Activated CD8-positive, alpha-beta memory T cell treated with anti-CD3 and anti-CD28 coated beads for 4 hours (primary cell): ENCODE results near the gene HOXC6.

Experiments
- DNase-seq, 2 donors: peaks; one replicate each; pipeline ENCODE4 v3.0.0-alpha.2; 2020; ENCODE audit warnings: low read depth in 2 of 2

HOXC6 gene

DNA sequence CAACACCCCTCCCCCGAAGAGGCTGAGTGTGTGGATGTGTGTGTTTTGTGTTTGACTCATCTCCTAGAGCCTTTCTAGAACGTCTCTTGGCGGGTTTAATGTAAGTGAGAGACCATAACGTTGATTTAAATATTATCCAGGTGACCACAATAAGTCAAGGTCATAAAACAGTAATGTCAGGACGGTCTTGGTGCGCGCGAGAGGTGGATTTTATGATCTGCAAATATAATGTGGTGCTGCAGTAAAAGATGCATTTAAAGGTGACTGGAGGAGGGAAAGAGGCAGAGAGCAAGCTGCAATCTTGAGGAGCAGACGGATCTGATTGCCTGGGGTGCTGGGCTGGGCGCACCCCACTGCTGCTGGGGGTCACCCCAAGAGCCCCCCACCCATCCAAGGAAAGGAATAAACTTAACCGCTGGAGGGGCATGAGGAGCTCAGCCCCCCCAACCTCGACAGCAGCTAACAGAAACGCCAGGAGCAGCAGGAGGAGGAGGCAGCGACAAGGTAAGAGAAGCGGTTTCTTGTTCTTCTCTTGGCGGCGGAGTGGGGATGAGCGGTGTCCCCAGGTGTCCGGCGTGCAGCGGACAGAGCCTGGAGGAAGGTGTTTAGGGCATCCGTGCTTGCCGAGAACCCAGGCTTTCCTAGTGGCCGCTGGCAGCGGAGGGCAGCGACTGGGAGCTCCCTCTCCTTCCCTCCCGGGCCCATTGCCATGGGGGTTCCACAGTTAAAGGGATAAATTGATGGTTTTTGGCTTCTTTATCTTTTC, 37.7 kb upstream of the HOXC6 start:
- DNase-seq, result no peak

DNA sequence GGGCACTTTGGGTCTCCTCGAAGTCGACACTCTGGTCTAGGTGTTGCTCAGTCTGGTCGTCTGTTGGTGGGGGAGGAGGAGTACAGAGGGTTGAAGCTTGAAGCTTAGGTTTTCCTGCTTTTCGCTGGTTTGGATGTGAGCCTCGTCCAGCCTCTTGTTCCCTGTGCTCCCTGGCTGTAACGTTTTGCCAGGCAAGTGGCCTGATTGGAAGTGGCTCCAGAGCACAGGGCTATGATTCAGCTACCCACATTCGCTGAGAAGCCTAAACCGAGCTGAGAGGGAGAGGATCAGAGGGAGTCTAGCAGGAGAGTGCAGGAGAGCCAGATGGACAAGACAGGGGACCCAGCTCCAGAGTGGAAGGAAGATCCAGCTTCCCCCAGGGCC, 37.2 kb upstream of the HOXC6 start:
- no peak for DNase-seq

DNA sequence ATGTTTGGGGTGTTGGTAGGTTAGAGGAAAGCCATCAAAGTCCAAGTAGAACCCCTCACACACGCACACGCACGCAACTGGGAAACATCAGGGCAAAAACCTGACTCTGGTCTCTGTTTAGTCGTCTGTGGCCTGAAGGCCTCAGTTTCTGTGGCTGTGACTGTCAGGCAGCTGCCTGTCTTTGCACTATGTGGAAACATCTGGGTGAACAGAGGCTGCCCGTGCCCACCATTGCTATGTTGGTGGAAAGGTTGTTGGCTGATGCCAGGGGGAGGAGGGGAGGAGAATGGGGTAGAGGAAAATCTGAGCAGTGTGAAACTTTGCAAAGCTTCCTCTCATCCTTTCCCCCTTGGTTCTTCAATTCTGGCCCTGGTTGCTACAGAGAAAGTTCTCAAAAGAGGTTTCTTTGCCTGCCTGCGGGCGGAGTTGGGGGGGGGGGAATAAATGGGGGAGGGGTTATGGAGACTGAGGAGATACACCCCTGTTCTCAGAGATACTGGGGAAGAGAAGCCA, 35.8 kb upstream of the HOXC6 start:
- DNase-seq, result no peak

DNA sequence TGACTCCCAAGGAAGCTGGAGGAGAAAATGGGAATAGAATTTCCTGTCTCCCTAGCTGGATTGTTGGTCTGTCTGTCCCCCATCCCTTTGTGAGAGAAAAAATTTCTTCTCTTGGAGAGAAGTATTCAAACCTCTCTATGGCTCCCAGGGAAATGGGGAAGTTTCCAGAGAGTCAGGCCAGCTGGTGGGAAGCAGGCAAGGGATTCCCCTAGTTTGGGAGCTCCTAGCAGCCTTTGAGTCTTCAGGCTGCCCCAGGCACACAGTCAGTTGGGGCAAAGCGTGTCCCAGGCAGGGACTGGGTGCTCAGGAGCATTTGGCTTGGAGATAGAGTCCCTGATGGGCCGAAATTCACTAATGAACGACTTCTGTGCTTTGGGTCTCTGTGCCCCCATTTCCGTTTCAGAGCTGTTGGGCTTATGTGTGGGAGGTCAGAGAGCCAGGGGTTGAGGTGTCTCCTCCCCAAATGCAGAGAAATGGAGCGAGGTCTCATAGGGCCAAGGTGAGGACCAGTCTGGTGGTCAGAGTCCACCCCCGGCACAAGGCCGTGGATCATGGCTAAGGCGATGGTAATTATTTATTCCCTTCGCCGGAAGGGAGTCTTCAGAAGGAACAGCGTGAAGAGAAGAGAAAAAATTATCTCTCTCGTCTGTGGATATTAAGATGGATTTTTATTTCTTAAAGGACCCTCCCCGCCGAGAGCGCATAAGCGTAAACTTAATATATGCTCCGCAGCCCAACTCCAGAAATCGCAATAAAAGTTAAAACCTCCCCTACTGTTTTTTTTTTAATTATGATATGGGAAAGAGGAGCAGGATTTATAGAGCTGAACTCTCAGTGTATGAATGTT, 34.9 kb upstream of the HOXC6 start:
- DNase-seq, result no peak

DNA sequence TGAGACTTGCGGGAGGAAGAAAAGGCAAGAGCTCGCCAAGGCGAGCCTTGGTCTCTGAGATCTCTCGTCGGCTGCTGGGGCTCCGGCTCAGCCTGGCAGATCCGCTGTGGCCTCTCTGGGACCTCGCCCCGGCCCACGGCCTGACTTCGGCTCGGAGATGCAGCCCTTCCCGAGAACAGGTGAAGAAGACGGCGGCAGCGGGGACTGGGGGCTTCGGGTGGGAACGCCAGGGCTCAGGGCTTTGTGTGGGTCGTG, 34.3 kb upstream of the HOXC6 start:
- DNase-seq, result no peak

DNA sequence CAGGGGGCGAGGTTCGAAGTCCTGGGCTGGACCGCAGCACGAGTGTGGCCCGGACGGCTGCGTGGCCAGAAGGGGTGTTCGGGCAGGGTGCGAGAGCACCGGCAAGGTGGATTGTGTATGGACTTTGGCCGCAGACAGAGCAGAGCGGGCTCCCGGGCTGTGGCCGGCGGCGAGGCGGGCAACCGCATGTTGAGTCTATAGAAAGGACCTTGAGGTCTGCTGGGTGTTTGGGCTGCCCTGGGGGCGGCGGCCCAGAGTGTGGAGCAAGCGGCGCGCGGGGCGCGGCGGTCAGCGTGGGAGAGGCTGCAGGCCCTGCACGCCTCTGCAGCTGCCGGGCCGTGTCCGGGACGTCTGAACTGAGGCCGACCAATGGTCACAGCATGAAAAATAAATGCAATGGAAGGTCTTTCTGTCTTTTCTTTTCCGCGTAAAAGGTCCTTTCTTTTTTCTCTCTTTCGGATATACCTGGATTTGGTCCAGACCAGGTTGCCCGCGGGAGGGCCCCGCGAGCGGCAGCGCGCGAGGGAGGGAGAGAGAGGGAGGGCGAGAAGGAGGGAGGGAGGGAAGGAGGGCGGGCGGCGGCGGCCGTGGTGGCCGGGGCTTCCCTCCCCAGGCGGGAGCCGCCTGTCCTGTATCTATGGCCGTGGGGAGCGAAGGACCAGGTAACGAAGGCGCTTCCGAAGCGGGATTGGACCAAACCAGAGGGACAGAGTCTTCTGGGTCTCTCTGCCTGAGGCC, 33.8 kb upstream of the HOXC6 start:
- no peak for DNase-seq

DNA sequence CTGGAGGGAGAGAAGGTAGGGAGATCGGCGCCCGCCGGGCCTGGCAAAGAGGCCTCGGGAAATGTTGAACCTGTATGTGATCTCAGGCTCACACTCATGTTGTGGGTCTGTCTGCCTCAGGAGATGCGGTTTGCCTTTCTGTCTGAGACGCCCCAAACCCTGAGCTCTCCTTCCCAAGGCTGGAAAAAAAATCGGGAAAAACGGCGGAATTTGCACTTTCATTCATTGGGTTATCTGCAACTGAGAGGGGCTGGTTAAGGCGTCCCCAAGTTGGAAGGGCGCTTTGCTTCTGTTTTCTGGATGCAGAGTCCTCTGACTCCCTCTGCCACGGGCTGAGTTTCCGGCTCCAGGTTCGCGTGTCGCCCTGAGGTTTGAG, 33.2 kb upstream of the HOXC6 start:
- DNase-seq, result no peak

DNA sequence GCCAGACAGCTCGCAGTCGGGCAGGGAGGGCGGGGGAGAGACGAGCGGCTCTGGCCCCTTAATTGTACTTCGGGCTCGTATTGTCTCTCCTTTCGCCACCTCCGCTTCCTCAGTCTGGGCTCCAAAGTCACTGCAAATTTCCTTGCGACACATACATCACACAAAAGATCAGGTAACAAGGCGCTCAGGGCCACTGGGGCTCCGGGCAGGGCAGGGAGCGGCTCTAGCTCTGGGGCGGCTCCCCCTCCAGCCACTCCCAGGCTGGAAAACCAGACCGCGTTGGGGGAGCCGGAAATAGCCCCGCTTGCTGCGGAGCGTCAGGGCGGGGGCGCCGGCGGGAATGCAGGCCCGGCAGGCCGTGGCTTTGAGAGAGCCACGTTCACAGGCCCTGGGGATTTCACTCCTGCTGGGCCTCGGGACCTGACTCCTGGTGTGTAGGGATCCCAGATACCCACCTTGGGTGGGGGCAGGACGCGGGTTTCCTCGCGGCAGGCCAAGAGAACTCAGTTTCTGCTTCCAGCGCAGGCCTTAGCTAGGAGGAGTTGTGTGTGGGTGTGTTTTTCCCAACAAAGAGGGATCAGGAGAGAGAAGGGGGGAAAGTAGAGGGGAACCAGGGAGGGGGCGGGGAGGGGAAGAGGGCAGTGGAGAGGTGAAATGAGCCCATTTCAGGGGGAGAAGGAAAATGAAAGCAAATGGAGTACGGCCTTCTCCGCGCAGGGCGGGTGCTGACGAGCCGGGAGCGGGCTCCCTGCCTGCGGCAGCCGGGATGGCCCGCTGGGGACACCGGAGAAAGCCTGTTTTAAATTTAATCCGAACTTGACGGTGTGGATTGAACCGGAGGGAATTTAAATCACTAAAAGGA, 32.6 kb upstream of the HOXC6 start:
- DNase-seq, result no peak

DNA sequence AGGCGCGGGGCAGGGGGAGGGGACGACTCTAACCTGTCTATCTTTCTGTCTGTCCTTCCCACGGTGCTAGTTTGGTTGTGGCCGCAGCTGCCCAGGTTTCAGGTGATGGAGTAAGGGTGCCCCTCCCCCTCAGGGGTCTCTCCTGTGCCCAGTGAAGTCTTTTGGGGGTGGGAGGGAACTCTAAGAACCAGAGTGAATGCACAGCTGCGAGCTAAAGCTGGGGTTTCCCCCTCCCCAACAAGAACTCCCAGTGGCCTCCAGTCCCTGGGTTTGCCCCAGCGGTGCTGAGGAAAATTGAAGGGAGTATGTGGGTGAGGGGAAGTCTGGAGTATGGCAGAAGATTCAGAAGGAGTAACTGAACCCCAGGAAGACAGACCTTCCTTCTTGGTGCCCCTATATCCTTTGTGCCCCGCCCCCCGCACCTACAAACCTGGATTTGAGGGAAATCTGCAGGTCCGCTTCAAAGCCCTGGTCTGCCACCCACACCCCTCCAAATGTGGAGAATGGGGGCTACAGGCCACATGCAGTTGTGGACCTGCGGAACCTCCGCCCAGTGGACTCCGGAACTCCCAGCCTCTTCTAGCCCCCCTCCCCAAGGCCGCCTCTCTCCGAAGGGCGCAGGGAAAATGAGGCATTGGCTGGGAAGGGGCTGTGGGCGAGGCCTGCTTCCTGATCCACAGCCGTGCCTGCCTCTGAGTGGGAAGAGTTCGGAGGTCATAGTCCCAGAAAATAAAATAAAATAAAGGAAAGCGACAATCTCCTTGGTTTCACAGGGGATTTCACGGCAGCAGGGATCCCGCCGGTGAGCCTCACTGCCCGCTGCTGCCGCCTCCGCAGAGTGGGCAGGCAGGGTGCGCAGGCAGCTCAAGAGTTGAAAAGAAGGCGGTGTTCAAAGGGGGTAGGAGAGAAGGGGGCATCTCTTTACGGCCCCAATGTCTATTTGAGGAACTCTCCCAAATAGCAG, 31.7 kb upstream of the HOXC6 start:
- no peak for DNase-seq

DNA sequence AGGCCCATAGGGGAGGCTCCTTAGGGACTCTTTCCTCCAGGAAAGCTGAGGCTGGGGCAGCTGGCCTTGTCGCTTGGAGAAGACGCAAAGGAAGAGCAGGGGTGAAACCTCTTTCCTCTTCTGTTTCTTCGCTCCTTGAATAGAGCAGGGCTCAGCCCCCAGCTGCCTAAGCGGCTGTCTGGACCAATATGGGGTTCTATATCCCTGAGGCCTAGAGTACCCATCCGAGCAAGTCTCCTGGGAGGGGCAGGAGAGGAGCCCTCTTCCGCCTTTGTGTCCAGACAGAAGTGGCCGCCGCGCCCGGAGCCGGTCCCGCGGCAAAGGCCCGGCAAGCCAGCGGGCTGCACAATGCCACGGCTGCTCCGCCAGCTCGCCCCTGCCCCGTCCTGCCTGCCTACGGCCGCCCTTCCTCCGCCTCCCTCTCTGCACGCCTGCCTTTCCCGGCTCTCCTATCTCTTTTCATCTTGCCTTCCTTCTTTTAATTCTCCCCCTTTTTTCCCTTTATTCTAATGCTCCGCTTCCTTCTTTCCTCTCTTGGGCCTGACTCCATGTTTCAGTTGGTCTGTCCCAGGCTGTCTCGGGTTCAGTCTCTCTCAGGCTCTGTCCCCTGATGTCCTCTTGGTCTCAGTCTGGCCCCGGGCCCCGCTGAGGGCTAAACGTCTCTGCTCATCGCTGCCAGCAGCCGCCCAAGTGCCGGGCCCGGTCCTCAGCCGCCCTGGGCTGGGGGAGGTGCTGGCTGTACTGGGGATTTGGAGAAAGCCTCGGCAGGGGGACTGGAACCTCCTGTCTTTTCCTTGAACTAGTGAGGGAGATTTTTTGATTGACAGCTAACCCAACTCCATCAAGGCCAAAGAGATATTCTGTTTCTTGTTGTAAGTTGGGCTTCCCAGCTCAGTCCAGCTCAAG, 30.8 kb upstream of the HOXC6 start:
- DNase-seq, result no peak

DNA sequence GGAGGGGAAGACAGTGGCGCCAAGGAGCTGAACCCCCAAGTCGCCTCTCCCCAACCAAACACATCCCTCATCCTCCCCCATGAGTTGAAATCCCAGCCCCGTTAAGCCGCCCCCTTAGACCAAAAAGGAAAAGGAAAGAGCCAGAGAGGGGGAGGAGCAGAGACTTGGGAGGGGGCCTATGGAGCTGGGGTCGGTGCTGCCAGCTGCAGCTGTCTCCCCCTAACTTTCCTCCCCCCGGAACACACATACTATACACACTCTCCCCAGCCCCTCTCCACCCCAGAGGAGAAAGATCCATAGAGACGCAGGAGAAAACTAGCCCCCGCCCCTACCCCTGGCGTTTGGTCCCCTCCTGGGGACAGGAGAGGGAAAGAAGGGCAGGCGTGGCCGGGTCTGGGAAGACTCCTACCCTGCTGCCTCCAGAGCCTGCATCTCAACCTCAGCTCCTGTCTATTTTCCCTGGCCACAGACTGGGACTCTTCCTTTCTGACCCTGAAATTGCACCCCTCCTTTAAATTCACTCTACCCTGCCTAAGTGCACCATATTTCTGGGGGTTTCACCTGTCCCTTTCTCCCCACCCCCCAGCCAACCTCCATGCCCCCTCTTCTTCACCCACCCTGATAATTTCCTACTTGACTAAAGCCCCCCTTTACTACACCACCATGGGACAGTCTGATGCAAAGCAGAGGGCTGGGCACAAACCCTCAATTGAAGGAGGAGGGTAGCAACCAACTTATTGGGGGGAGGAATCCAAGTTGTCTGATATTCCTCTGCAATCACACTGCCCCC, 29.9 kb upstream of the HOXC6 start:
- no peak for DNase-seq

DNA sequence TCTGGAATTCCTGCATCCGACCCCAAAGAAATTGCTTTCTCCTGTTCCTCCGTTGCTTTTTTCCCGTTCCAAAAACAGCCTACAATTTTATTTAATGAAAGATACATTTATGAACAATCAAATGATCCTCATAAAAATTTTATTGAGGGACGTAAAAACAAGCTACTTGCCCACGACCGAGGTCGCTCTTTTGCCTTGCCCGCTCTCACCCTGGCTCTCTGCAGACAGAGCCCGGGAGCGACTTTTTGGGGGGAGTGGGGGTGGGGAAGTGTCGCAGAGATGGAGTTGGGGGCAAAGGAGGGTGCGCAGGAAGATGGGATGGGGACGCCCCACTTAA, 29.4 kb upstream of the HOXC6 start:
- DNase-seq, result no peak

DNA sequence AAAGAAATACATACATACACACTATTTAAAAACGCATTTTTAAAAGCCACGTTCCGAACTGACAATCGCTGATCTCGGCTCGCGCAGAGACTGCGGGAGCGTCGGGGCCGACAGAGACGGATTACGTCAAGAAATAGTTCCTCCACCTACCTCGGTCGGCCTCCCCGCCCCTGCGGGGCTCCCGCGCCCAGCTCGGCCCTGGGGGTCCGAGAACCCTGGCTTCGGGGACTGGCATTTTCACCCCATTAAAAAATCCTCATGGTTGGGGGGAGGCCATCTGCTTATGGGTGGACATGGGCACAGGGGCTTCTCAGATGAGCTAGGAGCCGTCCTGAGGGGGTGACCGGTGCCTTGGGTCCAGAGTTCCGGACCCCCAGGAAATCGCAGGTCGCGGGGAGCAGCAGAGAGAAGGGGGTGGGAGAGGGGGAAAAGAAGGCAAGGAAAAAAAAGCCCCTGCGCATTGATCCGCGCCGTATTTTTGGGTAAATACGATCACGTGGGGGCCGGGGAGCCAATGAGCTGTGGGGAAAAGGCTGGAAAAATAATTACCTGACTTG, 28.6 kb upstream of the HOXC6 start:
- no peak for DNase-seq

DNA sequence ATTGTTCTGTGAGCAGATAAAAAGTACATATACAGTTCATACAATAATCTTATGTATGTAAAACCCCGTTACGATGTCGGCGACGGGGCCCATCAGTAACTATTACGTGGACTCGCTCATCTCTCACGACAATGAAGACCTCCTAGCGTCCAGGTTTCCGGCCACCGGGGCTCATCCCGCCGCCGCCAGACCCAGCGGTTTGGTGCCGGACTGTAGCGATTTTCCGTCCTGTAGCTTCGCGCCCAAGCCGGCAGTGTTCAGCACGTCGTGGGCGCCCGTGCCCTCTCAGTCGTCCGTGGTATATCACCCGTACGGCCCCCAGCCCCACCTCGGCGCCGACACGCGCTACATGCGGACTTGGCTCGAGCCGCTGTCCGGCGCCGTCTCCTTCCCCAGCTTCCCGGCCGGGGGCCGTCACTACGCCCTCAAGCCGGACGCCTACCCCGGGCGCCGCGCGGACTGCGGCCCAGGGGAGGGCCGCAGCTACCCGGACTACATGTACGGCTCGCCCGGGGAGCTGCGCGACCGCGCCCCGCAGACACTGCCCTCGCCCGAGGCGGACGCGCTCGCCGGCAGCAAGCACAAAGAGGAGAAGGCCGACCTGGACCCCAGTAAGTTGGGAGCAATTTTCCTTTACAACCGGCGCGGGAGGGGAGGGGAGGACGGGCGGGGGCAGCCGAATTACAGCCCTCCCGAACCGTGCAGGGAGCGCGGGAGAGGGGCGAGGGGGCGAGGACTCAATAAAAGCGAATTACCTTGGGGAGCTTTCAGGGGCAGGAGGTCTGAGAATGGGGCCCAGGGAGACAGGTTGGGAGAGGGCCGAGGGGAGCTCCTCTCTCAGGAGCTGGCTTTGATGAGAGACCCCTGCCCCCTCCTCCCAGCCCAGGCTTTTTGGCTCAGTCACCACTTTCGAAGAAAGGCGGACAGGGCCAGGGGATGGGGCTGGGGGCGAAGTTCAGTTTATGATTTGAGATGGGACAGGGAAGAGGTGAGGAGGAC, 27.8 kb upstream of the HOXC6 start, which contains the start of gene HOXC9:
Gene HOXC9, plus strand, starts transcription at position 46 of the 999 bp plus-strand sequence. Its CDS starts 28 bp downstream, at position 74.
- no peak for DNase-seq

DNA sequence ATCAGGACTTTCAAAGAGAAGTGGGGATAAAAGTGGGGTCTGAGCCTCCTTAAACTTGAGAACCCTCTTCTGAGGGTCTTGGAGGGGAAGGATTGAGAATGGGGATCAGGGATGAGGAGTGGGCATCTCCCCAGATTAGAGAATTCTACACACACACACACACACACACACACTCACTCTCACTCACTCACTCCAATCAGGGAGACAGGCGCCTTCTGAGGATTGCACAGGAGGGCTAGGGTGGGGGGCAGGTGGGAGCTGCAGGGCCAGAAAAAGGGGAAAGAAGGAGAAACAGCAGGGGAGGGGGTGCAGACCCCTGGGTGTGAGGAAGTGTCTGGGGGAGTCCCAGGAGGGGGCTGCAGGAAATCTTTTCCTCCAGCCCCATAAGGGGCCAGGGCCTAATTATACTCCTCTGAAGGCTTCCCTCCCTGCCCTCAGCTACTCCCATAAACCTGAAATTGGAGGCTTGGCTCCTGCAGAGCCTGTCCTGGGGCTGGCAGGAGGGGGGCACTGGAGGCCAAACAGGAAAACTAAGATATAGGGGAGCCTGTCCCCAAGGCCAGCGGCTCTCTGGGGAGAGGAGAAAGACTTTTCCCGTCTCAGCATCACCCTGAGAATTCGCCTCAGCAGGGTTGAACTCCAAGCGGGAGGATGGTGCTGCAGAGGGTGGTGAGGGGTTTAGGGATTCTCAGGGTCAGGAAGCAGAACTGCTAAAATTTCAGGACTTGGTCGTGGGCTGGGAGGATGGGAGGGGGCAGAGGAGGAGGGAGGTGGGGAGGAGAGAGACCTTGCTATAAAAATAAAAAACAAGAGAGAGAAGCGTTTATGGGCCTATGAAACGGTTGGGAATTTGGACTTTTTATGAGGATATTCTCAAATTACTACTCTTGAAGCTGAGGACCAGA, 26.7 kb upstream of the HOXC6 start:
- no peak for DNase-seq
